NCI-H2107 treated with DMSO at 0.1 percent for 48 hours (cell line): ENCODE measurements around the gene PRTN3.
A peak's percentile ranks its signal among the peaks of the same experiment; 100 is the strongest.
"Not testable (repeated sequence)": the region's sequence is repeated elsewhere in the genome, so short reads cannot be mapped to it uniquely, and the experiment has no call there.

Experiments
- DNase-seq: peaks from one replicate; lab custom pipeline; 2025; ENCODE audit not compliant: unreplicated experiment; lab: John Stamatoyannopoulos, UW

Gene PRTN3

DNA sequence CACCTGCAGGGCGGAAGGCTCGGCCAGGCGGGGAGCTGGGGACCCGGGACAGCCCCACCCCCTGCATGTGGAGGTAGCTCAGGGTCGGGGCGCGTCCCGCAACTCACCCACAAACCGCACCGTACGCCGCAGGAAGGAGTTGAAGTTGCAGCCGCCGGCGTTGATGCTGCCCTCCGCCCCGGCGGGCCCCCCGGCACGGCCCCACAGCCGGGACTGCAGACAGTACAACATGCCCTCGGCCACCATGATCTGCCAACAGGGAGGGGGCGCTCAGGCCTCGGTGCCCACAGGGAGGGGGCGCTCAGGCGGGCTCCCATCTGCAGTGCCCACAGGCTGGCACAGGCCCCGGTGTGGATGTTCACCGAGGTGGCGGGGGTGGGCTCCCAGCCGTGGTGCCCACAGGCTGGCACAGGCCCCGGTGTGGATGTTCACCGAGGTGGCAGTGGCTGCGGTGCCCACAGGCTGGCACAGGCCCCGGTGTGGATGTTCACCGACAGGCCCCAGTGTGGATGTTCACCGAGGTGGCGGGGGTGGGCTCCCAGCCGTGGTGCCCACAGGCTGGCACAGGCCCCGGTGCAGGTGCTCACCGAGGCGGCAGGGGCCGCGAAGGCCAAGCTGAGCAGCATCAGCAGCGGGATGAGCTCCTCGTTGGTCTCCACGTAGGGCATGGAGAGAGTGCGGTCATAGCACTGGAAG is 25.6 kb upstream of the PRTN3 start:
- DNase-seq, result no peak

DNA sequence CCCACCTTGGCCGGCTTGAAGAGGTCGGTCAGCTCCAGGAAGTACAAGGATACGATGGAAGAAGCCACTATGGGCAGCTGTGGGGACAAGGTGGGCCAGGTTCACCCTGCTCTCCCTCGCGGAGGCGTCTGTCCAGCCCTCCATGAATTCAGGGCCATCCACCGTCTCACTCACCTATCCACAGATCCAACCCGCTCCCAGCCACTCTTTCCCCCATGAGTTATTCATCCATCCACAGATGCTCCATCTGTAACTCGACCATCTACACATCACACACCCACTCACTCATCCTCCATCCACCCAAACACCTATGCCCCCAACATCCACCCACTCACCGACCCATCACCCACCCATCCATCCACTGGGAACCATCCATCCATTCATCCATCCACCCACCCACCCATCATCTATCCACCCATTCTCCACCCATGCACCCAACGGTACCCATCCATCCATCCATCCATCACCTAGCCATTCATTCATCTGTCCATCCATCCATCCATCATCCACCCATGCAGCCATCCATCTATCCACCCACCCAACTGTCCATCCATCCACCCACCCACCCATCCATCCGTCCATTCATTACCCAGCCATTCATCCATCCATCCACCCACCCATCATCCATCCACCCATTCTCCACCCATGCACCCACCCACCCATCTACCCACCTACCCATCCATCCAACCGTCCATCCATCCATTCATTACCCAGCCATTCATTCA is 24.9 kb upstream of the PRTN3 start:
- no peak for DNase-seq

DNA sequence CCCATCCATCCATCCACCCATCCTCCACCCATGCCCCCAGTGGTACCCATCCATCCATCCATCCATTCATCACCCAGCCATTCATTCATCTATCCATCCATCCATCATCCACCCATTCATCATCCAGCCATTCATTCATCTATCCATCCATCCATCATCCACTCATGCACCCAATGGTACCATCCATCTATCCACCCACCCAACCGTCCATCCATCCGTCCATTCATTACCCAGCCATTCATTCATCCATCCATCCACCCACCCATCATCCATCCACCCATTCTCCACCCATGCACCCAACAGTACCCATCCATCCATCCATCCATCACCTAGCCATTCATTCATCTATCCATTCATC is 24.3 kb upstream of the PRTN3 start:
- no peak for DNase-seq

DNA sequence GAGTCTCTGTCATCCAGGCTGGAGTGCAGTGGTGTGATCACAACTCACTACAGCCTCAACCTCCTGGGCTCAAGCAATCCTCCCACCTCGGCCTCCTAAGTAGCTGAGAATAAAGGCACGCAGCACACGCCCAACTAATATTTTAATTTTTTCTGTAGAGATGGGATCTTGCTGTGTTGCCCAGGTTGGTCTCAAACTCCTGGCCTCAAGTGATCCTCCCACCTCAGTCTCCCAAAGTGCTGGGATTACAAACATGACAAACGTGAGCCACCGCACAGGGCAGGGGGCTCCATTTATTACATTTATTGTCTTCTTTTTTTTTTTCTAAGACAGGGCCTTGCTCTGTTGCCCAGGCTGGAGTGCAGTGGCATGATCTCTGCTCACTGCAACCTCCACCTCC is 20.6 kb upstream of the PRTN3 start:
- DNase-seq, result not testable (repeated sequence)

DNA sequence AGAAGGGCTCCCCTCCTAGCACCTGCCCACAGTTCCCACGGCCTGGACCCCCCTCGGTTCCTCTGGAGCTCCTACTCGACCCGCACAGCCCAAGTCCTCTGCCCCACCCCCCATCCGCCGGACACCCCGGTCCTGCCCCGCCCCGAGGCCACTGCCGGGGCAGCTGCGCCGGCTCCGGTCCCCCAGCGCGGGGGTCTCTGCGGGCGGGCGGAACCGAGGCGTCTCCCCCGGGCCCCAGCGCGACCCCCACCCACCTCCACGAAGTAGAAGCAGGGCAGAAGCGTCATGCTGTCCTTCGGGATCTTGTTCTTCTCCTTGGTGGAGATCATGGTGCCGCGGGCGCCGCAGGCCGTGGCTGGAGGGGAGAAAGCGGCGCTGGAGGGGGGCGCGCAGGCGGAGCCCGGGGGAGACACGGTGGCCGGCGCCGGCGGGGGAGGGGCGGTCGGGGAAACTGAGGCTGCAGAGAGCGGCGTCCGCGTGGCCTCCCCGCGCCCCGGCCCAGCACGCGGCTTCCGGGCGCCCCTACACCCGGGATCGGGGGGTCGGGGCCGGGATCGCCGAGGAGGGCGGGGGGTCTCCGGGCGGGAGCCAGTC is 19.5 kb upstream of the PRTN3 start:
- DNase-seq, result no peak

DNA sequence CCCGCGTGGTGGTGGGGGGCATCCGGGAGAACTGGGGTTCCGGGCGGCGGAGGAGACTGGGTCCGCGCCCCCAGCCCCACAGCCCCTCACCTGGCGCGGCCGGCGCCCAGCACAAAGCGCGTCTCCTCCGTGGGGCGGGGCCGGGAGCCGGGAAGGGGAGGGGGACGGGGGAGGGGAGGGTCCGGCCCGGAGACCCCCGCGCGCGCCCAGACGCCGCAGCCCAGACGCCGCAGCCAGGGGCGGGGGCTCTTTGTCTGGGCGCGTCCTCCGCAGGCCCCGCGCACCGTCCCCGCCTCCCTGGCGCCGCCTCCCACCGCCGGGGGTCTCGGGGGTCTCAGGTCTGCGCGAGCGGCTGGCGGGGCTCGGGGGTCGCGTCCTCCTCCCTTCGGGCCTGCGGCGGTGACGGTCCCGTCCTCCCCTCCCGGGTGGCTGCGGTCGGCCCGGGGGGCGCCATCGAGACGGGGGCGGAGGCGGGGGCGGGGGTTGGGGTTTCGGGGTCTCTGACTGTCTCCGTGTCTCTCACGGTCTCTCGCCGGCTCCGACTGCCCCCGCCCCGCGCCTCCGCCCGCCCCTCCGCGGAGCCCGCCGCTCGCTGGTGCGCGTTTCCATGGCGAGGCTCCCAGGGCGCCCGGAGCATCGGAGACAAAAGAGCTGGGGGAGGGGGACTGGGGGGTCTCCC is 18.8 kb upstream of the PRTN3 start, which contains the start of gene PLPPR3:
Gene PLPPR3, minus strand, starts transcription at position 131 of the 679 bp plus-strand sequence. CDS start 396 bp downstream, outside the sequence.
- DNase-seq, result no peak

DNA sequence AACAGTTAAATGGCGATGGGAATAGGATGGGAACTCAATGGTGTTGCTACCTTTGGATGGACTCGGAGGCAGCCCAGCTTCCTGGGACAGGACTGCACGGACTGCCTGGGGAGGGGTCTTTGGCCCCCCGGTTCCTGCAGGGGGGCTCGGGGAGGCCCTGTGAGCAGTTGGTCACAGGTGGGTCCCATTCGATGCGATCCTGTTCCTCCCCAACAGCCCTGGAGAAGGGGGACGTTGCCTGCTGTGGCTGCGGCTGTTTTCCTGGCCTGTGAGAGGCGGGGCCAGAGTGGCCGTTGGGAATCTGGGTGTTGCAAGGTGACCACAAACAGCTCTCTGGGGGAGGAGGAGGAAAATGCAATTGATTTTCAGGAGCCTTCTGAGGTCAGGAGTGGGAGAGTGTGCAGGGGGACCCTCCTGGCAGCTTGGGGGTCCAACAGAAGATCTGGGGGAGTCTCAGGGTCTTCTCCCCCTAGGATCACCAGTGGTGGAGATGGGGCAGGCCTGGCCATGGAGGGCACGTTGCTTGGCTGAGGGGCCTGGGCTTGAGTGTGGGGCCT is 17.2 kb upstream of the PRTN3 start:
- peak; percentile 10 for DNase-seq

DNA sequence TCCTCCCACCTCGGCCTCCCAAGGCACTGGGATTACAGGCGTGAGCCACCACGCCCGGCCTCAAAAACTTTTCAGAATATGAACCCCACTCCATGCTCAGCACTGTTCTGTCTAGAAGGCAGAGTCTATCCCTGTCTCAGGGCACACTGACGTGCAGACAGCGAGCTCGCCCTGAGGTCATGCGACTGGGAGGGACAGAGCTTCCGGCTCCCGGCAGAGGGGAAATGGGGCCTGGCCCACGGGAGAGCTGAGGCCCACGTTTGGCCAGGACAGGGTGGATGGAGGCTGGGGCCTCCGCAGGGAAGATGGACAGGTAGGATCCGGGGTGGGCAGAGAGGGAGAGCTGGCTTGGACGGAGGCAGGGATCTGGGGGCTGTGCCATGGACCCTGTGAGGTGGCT is 15.9 kb upstream of the PRTN3 start:
- DNase-seq, result no peak

DNA sequence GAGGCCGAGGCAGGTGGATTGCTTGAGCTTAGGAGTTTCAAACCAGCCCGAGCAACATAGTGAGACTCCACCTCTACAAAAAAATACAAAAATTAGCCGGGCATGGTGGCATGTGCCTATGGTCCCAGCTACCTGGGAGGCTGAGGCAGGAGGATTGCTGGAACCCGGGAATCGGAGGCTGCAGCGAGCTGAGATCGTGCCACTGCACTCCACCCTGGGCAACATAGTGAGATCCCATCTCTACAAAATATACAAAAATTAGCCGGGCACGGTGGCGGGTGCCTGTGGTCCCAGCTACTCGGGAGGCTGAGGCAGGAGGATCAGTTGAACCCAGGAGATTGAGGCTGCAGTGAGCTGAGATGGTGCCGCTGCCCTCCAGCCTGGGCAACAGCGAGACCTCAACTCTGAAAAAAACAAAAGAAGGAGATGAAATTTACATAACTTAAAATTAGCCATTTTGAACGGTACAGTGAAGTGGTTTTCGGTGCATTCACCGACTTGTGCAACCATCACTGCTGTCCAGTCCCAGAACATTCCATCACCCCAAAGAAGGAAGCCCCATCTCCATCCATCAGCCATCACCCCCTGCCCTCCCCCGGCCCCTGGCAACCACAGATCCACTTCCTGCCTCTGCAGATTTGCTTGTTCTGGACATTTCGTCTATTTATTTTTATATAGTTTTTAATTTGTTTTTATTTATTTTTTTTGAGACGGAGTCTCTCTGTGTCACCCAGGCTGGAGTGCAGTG is 14.7 kb upstream of the PRTN3 start:
- DNase-seq, result no peak

DNA sequence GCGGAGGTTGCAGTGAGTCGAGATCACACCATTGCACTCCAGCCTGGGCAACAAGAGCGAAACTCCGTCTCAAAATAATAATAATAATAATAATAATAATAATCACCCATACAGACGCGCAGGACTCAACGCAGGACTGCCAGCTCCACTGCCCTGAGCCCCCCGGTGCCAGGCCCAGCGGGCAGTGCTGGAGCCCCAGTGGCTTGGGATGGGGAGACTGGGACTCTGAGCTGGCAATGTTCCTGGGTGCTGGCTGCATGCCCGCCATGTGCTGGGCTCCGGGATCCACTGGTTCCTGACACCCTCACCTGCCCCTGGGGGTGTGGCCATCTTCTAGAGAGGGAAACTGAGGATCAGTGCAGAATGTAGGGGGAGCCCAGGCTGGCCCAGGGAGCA is 13.5 kb upstream of the PRTN3 start:
- DNase-seq, result no peak

DNA sequence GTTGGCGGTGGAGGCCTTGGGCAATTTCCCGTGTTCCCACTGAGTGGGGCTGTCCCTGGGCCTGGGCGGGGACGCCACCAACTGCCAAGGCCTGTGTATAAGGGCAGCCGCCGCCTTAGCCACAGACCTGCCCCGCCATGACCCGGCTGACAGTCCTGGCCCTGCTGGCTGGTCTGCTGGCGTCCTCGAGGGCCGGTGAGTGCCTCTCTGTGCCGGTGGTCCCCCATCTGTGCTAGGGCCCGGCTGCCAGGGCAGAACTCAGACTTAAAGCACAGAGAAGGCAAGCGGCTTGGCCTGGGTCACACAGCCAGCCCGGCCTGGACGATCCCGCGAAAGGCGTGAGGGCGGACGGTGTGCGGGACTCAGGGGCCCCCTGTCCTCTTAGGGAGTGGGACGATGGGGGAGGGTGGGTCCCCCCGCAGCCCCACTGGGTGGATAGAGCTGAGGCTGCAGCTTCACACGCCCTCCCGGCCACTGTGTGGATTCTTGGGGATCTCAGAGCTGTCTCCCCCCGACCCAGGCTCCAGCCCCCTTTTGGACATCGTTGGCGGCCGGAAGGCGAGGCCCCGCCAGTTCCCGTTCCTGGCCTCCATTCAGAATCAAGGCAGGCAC is 13.0 kb upstream of the PRTN3 start, which contains the start of gene AZU1:
Gene AZU1, plus strand, starts transcription at position 128 of the 612 bp plus-strand sequence. Its CDS starts 10 bp downstream, at position 138.
- DNase-seq, result no peak

DNA sequence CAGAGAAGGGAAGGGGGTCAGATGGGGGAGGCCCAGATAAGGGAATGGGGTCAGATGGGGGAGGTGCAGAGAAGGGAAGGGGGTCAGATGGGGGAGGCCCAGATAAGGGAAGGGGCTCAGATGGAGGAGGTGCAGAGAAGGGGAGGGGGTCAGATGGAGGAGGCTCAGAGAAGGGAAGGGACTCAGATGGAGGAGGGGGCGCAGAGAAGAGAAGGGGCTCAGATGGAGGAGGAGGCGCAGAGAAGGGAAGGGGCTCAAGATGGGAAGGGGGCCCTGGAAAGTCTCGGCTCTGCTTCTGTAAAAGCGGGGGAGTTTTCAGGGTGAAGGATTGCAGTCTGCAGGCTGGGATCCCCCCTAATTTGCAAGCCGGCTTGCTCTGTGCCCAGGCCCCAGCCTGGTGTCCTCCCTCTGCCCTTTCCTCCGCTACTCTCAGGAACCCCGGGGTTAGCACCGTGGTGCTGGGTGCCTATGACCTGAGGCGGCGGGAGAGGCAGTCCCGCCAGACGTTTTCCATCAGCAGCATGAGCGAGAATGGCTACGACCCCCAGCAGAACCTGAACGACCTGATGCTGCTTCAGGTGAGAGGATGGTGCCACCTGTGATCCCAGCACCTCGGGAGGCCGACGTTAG is 11.6 kb upstream of the PRTN3 start:
- DNase-seq, result no peak

DNA sequence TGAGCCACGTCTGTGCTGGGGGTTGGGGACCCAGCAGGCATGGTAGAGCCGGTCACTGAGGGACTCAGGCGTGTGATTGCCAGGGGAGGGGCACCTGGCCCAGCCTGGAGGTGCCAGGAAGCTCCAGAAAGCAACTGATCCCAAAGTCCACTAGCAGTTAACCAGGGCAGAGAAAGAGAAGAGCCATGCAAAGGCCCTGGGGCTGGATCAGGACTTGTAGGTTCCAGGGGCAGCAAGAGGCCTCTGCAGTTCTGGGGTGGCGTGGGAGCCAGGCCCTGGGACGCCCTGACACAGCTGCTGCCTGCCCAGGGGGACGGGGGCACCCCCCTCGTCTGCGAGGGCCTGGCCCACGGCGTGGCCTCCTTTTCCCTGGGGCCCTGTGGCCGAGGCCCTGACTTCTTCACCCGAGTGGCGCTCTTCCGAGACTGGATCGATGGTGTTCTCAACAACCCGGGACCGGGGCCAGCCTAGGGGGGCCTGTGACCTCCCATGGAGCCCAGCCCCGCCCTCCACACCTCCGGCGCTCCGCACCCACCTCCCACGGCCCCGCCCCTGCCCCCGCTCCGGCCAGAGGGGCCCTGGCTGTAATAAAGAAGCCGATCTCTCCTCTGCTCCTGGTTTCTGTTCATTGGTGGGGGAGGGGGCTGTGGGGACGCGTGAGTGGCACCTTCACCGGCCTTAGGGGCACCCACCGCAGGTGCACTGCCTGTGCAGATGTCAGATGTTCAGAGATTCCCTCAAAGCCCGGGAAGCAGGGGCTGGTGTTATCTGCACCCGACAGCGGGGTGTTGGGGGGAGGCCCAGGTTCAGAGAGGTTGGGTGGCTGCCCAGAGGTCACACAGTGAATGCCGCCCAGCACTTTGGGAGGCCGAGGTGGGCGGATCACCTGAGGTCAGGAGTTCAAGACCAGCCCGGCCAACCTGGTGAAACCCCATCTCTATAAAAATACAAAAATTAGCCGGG is 9.1 kb upstream of the PRTN3 start:
- DNase-seq, result no peak

DNA sequence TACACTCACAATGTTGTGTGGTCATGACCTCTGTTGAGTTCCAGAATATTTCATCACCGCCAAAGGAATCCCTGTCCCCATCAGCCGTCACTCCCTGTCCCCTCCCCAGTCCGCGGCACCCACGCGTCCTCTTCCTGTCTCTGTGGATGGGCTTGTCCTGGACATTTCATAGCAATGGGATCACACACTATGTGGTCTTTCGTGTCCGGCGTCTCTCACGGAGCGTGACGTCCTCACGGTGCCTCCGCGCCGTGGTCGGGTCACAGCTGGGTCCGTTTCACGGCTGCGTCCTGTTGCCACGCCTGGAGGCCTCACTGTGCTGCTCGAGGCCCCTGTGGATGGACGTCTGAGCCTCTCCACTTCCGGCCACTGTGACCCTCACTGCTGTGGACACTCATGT is 6.6 kb upstream of the PRTN3 start:
- DNase-seq, result no peak

DNA sequence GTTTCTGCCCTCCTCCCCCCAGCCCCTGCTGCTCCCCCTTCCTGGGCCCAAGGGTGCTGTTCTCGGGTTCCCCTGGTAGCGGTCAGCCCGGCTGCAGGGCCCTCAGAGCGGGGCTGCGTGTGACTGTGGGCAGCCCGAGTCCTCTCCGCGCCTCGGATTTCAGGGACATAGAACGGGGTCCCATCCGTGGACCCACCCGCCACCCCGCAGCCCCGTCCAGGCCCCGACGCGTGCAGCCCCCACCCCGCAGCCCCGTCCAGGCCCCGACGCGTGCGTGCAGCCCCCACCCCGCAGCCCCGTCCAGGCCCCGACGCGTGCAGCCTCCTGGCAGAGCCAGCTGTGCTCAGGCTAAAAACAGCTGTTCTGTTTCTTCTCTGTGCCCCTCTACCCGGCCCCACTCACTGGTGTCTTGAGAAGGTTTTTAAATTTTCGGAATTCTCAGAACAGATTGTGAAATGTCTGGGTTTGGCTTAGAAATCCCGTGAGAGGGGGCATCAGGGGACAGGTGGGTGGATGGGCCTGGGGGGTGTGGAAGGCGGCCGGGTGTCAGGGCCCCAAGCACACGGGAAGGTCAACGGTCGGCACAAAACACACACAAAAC is 5.5 kb upstream of the PRTN3 start:
- DNase-seq, result no peak

DNA sequence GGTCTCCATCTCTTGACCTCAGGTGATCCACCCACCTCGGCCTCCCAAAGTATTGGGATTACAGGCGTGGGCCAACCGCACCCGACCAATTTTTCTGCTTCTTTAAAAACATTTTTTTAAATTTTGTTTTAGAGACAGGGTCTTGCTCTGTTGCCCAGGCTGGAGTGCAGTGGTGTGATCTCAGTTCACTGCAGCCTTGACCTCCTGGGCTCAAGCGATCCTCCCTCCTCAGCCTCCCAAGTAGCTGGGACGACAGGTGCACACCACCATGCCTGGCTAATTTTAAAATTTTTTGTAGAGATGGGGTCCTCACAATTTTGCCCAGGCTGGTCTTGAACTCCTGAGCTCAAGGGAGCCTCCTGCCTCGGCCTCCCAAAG is 2.0 kb downstream of the PRTN3 start:
- DNase-seq, result not testable (repeated sequence)

DNA sequence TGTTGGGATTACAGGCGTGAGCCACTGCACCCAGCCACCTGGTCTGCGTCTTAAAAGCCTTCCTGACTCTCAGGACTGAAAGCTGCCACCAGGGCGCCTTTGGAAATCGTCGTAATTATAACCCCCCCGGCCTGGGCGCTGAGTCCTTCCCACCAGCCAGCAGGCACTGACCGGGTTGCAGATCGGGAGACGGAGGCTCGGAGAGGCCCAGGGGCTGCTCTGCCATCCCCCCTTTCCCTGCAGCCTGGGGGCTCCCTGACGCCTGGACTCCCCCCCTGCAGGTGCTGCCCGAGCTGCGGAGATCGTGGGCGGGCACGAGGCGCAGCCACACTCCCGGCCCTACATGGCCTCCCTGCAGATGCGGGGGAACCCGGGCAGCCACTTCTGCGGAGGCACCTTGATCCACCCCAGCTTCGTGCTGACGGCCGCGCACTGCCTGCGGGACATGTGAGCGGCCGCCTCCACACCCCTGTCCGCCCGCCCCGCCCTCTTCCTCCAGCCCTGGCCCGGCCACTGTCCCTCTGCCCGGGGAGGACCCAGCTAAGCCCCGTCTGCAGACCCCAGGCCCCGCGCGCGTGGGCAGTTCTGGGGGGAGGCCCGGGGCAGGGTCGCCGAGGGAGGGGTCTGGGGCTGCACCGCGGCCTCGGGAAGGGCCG is 2.5 kb downstream of the PRTN3 start:
- no peak for DNase-seq
